HG03354 (cell line): ENCODE results near the gene SPSB4.
"Not testable (repeated sequence)": the region's sequence is repeated elsewhere in the genome, so short reads cannot be mapped to it uniquely, and the experiment has no call there.

ENCODE experiments used
- ATAC-seq: cut with Tn5 transposase; IDR thresholded peaks from one replicate; pipeline ENCODE4 v1.9.1; 2021; ENCODE audit warnings: mild to moderate bottlenecking; ENCODE audit not compliant: unreplicated experiment, poor library complexity, severe bottlenecking

The SPSB4 gene

DNA sequence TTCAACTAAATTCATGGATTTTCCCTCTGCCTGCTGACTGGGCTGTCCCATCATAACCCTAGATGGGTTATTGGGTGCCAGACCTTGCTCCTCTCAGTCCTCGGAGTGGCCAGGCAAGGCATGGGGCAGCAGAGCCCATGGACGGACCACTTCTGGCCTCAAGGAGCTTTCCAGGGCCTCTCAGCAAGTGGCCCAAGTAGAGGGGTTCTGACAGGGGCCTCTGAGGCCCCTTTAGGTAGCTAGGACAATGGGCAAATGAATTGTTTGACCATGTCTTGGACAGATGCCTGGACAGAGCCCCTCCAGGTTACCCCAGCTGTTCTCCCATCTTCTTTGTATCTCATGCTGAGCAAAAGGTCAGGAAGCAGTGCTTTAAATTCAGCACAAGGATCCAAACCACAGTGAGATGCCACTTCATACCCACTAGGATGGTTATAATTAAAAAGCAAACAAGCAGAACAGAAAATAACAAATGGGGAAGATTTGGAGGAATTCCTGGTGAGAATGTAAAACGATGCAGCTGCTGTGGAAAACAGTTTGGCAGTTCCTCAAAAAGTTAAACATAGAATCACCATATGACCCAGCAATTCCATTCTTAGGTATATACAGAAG, 61.6 kb downstream of the SPSB4 start:
- no peak for ATAC-seq

DNA sequence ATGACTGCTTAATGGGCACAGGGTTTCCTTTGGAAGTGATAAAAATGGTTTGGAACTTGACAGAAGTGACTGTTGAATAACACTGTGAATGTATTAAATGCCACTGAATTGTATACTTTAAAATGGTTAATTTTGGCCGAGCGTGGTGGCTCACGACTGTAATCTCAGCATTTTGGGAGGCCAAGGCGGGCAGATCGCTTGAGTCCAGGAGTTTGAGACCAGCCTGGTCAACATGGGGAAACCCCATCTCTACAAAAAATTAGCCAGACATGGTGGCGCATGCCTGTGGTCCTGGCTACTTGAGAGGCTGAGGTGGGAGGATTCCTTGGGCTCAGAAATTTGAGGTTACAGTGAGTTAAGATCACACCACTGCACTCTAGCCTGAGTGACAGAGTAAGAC, 62.5 kb downstream of the SPSB4 start:
- ATAC-seq, result not testable (repeated sequence)

DNA sequence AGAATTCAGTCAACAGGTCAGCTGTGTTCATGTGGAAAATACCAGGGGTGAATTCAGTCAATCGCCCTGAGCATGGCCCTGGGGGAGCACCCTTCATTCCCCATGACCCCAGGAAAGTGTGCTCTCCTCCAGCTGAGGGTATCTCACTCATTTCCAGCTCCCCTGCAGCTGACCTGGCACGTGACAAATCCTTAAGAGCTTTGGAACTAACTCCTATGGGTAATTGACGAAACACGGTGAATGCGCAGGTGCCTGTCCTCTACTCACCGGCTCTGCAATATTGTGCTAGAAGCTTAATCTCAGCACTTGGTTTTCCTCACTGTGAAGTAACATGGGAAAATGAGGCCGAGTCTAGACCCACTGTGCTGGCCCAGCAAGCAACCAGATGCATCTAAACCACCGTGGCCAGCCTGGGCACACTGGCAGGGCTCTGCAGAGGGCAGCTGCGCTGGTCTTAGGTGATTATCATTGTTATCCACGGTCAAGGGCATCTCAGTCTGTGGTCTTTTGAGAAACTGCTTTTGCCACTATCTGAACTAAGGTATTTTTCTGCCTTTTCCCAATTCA, 63.1 kb downstream of the SPSB4 start:
- no peak for ATAC-seq

DNA sequence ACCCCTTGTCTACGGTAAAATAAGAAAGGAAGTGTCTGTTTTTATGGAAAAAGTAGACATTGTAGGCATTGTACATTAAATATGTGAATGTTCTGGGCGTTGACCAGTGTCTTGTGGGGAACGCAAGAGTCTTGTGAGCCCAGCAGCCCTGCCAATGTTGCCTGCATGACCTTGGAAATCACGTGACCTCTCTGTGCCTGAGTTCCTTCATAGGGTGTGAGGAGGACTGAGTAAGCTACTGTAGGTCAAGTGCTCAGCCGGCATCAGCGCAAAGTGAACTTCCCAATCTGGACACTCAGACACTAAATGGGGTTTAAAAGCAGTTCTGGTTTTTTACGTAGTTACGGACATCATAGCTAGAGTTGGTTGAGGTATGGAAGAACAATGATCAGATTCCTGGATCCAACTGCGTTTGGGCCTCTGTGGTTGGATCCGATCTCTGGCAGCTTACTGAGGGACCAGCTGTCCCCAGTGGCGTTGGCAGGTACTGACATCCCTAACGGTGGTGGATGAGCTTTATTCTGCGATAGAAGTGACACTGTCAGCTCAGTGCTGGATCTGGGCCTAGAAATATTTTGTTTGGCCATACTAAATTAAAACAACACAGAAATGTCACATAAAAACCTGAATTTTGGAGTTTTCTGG, 63.8 kb downstream of the SPSB4 start:
- peak; percentile 53 for ATAC-seq

DNA sequence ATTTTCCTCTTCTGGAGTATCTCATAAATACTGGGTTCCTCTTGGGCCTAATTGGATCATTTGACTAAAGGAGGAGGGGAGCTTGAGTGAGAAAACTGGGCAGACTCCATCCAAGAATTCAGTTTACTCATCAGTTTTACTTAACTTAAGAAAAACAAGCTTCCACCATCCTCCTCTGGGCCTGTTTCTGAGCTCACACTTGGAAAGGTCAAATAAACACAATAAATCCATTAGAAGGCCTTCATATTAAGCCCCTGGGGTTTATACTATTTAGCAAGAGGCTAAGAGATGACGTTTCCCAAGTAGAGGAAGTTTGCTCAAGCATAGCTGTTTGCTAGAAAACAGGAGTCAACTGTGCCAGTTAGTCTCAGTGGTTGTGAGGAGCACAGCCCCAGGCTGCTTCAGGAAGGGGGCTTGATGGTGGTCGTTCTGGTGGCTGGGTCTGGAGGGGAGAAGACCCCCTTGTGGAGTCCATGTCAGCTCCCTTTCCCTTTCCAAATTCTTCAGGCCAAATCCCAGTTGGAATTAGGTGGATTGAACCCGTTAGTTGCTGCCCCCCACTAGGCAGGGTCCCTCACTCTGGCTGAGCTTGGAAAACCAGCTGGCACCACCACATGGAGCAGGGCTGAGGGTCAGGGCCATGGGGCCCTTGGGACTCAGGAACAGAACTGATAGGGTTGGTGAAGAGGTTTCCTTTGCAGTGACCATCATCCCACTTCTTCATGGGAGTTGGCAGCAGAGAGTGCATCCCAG, 64.8 kb downstream of the SPSB4 start:
- ATAC-seq, result no peak

DNA sequence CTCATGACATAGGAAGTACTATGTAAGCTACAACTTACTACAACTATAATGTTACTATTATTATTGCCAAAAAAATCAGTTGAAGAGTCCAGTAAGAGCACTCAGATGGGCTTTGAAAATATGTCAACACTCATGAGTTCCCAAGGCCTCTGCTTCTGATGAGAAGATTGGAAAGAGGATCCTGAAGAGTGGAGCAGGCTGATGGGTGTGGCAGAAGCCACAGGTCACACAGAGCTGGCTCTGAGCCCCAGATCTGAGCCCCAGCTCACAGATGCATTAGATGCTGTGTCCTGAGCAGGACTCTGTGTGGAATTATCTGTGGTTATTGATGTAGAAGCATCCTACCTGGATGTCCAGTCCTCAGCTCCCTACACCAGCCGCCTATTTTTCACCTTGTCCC, 65.6 kb downstream of the SPSB4 start:
- no peak for ATAC-seq

DNA sequence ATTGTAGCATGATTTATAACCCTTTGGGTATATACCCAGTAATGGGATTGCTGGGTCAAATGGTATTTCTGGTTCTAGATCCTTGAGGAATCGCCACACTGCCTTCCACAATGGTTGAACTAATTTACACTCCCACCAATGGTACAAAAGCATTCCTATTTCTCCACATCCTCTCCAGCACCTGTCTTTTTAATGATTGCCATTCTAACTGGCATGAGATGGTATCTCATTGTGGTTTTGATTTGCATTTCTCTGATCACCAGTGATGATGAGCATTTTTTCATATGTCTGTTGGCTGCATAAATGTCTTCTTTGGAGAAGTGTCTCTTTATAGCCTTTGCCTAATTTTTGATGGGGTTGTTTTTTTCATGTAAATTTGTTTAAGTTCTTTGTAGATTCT, 66.8 kb downstream of the SPSB4 start:
- not testable (repeated sequence) for ATAC-seq

DNA sequence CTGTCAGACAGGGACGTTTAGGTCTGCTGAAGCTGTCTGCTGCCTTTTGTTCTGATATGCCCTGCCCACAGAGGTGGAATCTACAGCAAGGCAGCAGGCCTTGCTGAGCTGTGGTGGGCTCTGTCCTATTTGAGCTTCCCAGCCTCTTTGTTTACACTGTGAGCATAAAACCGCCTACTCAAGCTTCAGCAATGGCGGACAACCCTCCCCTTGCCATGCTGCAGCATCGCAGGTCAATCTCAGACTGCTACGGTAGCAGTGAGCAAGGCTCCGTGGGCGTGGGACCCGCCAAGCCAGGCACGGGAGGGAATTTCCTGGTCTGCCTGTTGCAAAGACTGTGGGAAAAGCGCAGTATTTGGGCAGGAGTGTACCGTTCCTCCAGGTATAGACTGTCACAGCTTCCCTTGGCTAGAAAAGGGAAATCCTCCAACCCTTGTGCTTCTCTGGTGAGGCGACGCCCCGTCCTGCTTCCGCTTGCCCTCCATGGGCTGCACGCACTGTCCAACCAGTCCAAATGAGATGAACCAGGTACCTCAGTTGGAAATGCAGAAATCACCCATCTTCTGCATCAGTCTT, 71.4 kb downstream of the SPSB4 start:
- no peak for ATAC-seq

DNA sequence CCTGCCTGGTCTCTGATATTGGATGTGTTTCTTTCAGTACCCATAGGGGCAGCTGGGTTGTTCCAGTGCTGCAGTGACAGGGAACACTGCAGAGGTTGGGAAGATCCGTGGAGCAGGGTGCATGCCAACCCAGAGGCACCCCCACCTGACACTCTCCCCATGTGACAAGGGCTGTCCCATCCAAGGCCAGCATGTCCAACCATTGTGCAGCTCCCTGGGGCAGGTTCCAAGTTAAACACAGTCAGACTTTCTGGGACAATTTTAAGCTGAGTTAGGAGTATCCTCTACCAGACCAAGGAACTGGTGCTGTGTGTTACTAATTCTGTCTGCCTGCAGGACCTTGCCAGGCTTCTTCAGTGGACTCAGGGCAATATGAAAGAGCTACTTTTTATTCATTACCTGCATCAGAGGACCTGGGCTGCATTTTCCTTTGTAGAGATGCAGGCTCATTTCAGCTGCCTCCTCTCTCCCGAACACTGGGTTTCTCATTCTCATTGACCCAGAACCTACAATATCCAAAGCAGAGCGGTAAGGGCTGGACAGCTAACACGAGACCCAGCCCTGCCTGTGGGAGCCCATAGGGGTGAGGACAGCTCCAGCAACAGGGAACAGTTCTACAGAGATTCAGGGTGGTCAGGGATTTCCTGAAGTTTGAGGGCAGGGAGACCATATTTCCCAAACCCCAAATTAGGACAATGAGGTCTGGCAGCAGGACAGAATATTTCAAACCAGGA, 72.7 kb downstream of the SPSB4 start:
- no peak for ATAC-seq

DNA sequence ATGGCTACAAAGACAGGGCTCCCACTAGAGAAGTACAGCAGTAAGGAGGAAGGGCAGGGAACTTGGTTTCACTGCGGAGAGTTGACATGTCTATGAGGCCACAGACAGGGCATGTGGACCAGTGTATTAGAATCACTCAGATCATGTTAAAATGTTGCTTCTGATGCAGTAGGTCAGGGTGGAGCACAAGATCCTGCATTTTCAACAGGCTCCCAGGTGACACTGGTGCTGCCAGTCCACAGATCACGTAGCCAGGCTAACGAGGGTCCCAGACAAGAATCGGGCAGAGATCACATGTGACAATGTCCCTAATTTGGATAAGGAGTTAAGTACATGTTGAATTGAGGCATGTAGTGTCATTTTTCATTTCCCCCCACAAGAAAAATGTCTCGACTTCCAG, 73.6 kb downstream of the SPSB4 start:
- no peak for ATAC-seq

DNA sequence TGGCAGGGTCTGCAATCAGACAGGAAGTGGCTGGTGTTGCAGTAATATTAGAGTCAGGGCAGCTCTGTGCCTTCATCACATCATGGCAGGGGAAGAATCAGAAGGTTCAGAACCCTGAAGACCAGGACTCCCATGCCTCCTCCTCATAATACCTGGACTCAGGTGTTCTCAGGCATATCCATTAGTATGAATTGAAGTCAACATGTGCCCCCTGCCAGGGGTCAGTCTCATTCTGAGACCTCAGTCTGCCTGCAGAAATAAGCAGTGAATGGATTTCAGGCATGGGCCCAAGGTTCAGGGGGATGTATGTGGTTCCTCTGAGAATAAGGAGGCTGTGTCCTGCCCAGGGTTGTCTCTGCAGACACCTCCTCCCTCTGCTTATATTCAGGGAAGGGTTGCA, 74.2 kb downstream of the SPSB4 start:
- no peak for ATAC-seq

DNA sequence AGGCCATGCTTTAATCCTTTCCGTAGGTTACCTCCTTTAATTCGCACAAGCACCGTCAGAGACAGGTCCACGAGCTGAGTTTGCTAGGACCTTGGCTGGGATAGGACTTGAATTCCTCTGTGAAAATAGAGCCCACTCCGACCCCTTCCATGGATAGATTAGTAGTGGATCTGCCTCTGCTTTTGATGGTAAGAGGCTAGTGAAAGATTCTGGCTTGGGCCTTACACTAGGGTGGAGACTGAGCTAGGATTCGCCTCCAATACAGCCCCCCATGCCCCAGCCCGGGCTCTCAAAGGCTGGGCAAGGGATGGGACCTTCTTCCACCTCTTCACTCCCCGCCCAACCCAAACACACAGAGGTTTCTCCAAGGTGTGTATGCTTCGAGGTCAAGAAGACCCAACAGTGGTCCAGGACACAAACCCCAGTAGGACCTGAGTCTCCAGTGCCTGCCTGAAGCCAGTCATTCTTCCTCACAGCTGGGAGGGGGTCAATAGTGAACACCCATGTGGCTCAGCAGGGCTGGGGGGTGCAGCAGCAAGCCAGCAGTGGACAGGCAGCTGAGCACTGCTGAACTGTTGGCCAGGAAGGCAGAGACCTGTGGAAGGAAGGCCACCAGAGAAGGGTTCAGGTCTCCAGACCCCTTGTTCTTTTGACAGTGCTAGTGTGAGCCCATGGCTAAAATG, 75.7 kb downstream of the SPSB4 start:
- ATAC-seq, result no peak

DNA sequence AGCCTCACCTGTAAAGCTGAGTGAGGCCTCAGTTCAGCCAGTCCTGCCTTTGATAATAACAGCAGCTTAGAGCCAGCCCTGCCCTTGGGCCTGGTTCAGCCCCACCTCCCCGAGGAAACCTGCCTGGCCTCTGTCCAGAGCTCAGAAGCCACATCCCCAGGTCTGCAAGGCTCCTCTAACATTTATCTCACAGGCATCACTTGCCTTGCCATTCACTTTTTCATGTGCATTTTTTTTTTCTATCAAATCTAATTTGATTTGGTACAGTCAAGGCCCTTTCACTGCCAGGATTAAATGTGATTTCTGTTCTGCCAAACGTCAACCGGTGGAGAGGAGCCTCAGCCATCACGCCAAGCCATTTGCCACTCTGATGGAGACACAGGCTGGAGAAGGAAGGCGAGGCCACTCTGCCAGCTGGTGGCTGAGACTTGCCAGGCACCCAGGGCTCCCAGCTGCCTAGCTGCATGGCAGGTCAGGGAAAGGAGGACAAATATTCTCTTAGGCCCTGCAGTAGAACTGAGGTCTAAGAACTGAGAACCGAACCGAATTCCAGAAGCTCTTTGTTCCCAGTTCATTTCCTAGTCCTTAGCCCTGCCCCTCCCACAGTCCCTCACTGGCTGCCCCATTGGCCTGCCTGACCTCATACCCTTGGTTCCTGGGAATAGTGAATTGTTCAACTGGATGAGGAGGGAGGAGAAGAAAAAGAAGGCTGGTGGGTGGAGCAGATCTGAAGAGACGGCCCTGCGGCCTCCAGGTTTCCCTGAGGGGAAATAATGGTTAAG, 76.4 kb downstream of the SPSB4 start:
- no peak for ATAC-seq

DNA sequence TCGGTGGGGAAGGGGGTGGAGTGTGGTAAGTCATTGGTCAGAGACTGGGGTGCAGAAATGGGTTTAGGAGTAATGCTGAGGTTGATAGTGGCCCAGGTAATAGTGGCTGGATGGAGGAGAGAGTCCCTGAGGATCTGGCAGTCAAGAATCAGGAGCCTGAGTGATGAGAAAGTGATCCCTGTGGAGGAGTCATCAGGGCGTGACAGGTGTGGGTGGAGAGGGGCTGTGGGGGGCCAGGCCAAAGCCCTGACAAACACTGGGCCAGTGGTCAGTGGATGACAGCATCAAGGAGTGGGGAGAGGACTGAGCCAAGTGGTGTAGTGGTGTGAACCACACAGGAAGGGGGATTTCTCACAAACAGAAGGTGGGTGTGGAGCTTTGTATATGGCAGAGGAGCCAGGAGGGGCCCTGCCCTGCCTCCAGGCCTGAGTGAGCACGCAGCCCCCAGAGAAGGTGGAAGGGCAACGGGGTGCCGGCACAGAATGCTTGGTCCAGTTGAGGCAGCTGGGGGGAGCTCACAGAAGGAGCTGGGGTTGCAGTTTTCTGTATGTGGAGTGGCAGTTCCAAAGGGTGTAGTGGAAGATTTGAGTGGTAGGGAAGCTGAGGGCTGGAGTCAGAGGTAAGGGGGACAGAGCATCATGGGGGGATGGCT, 77.1 kb downstream of the SPSB4 start:
- no peak for ATAC-seq

DNA sequence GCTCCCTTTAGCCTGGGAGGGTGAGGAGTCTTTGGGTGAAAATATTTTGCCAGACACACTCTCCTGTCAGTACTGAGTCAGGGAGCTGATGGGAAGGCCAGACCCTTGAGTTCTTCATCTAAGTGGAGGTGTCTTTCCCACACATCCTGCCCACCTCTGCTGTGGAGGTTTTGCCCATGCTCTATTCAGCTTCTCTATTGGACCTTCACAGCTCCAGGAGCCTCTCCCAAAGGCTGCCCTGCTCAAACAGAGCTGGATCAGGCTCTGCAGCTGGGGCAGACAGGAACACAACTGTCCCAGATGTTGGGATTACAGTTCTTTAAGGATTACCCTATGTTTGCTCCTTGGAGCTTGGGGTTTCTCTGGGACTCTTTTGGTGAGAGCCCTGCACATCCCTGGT, 77.9 kb downstream of the SPSB4 start:
- ATAC-seq, result no peak

DNA sequence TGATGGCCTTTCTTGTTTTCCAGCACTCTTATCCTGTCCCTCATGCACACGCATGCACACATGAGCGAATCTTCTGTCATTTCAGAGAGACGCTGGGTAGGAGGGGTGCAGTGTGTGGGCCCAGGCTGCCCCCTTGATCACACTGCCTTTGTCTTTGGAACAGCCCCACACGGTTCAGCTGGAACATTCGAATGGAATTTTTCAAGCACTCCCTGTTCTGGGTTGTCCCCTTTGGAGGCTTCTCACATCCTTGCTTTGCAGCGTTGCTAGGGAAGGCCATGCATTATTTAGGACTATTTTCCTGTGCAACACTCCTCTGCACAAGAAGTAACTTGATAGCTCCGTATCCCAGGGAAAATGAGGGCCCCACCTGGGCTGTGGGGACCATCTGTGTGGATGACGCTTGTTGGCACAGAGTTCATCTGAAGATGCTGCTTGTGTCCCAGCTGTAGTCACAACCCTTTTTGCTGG, 78.4 kb downstream of the SPSB4 start:
- ATAC-seq, result no peak

DNA sequence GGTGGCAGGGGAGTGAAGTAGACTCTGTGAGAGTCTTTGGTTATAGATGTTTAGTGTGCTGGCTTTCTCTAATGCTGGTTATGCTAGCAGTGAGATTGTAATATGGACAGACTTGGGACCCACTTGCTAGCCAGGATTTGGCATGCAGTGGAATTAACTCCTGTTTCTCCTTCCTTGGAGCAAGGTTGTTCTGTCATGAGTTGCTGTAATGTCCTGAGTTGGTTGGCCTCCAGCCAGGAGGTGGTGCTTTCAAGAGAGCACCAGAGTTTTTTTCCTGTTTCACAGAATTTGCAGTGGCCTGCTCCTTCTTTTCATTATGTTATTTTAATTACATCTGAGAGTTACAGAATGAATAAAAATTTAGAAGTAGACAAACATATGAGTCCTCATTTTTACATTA, 92.4 kb downstream of the SPSB4 start:
- ATAC-seq, result no peak

DNA sequence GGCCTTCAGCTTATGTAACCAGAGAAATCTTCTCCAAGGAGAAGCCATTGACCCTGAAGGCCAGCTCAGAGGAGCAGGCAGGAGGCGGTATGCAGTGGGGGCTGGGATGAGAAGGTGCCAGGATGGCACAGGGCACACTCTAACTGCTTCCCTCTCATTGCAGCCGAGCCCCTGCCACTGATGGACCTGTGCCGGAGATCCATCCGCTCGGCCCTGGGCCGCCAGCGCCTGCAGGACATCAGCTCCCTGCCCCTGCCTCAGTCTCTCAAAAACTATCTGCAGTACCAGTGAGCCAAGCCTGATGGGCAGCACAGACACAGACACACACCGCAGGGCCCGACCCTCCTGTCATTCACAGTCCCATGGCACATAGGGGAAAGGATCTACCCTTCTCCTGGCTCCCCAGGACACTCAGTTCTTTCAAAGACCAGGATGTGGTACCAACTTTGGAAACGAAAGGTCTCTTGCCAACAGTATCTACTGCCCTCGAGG, 95.9 kb downstream of the SPSB4 start:
- no peak for ATAC-seq
